Body of pancreas (tissue), 4 donors: Measurements from ENCODE around the gene EFNA3.

Experiments used
- CTCF ChIP-seq, 7 experiments: fragments of 450-650 bp in 4 of 7; fragments of 200-600 bp in 3 of 7; sonication (generic) in 3 of 7; IDR thresholded peaks; one replicate each; pipeline ENCODE4 v1.5.1; 2016 to 2019; ENCODE audit warnings: antibody characterized with exemption in 7 of 7
- POLR2A ChIP-seq, 3 donors: fragments of 450-650 bp; IDR thresholded peaks; one replicate each; pipeline ENCODE4 v1.6.1; 2016; ENCODE audit warnings: antibody characterized with exemption in 3 of 3, mild to moderate bottlenecking in 2 of 3

- no peak for TF ChIP-seq CTCF (IDR thresholded peaks at IDR 0.05)
- no peak for TF ChIP-seq POLR2A (IDR thresholded peaks at IDR 0.05)
Observed at GRCh38 chr1:155099331-155099730, 20.7 kb downstream of the EFNA3 start.
